Esophagus (tissue), 2 donors: Measurements from ENCODE around the gene GPR176. TPM values are rescaled to one million over a fixed set of nuclear protein-coding genes. Genes with fewer than 3 reads are reported as not detected.

Experiments used
- H3K27ac ChIP-seq, 2 donors: one replicate each; pipeline ENCODE4 v1.5.1; 2013; ENCODE audit warnings: low read depth in 2 of 2, mild to moderate bottlenecking in 2 of 2, inconsistent platforms in 1 of 2, low read length in 1 of 2, moderate library complexity in 1 of 2
- H3K27me3 ChIP-seq, 2 donors: one replicate each; pipeline ENCODE4 v1.6.1; 2013; ENCODE audit warnings: low read length in 2 of 2, control low read depth in 1 of 2, mild to moderate bottlenecking in 1 of 2; ENCODE audit not compliant: insufficient read depth in 2 of 2, control insufficient read depth in 1 of 2
- H3K36me3 ChIP-seq, 2 donors: one replicate each; pipeline ENCODE4 v1.6.1; 2013; ENCODE audit warnings: low read length in 1 of 2; ENCODE audit not compliant: control insufficient read depth in 2 of 2, insufficient read depth in 2 of 2
- H3K4me1 ChIP-seq, 2 donors: one replicate each; pipeline ENCODE4 v1.6.1; 2013; ENCODE audit warnings: low read length in 1 of 2; ENCODE audit not compliant: control insufficient read depth in 2 of 2, insufficient read depth in 2 of 2
- H3K4me3 ChIP-seq, 2 donors: one replicate each; pipeline ENCODE4 v1.5.1; 2013; ENCODE audit warnings: low read length in 2 of 2, mild to moderate bottlenecking in 2 of 2, low read depth in 1 of 2, moderate library complexity in 1 of 2
- H3K9me3 ChIP-seq, 2 donors: one replicate each; pipeline ENCODE4 v1.6.1; 2013; ENCODE audit warnings: mild to moderate bottlenecking in 2 of 2, low read depth in 1 of 2, low read length in 1 of 2, moderate library complexity in 1 of 2; ENCODE audit not compliant: control insufficient read depth in 2 of 2, insufficient read depth in 1 of 2
- WGBS, 2 donors: extraction: QIAGEN DNeasy Blood & Tissue Kit; methylation state at CpG; one replicate each; pipeline ENCODE4 v1.1.7; 2013; 5-methylcytosine and 5-hydroxymethylcytosine counted together
- polyA plus RNA-seq, 2 donors: library from polyadenylated mRNA; stranded (reverse); fragments of 200-250 nt; gene quantifications; one replicate each; pipeline ENCODE4 v1.2.3, GENCODE V29; 2013
- donor health status: healthy with polysubstance abuse.
- donor health status: Bipolar disorder and iron deficiency.

The GPR176 gene
- polyA plus RNA-seq, 2 donors: 0.22 to 0.42 TPM

GRCh38 chr15:39937696-39938095 is 17.6 kb upstream of the GPR176 start:
- Histone ChIP-seq H3K4me1 (peaks cover 0 to 3% of the 10 kb centered on the region in 2 donors), H3K4me3 (no peak overlapping the region), H3K27ac (no peak overlapping the region)

GRCh38 chr15:39936681-39937080 is 16.6 kb upstream of the GPR176 start:
- Histone ChIP-seq H3K36me3 (peaks cover 4% of the 10 kb centered on the region in 2 donors), H3K27me3 (no peaks in the 10 kb centered on the region), H3K27ac (no peak overlapping the region), H3K4me1 (peaks cover 0 to 3% of the 10 kb centered on the region in 2 donors), H3K4me3 (no peak overlapping the region), H3K9me3 (no peaks in the 10 kb centered on the region)
- WGBS, 2 donors: 74 to 82% methylated on average over 3 of the region's 3 CpGs

More at GRCh38 chr15:39937696-39938095, 17.6 kb upstream of the GPR176 start:
- Histone ChIP-seq H3K36me3 (peaks cover 4% of the 10 kb centered on the region in 2 donors), H3K27me3 (no peaks in the 10 kb centered on the region), H3K9me3 (no peaks in the 10 kb centered on the region)
- 86 to 90% methylated on average over 5 of the region's 5 CpGs for WGBS, 2 donors

- peaks cover 0 to 3% of the 10 kb centered on the region in 2 donors for H3K4me1 ChIP-seq
- 88 to 92% methylated on average over 7 of the region's 7 CpGs for WGBS, 2 donors
- H3K36me3 ChIP-seq: peaks cover 4% of the 10 kb centered on the region in 2 donors
- H3K4me3 ChIP-seq: no peak overlapping the region
- H3K27ac ChIP-seq: no peak overlapping the region
- H3K27me3 ChIP-seq: no peaks in the 10 kb centered on the region
- H3K9me3 ChIP-seq: no peaks in the 10 kb centered on the region
Measured at GRCh38 chr15:39936187-39936586, 16.1 kb upstream of the GPR176 start.

GRCh38 chr15:39935241-39935640 is 15.2 kb upstream of the GPR176 start:
- Histone ChIP-seq H3K36me3 (peaks cover 4% of the 10 kb centered on the region in 2 donors), H3K4me1 (peaks cover 0 to 3% of the 10 kb centered on the region in 2 donors), H3K4me3 (no peak overlapping the region), H3K27ac (no peak overlapping the region), H3K27me3 (no peaks in the 10 kb centered on the region), H3K9me3 (no peaks in the 10 kb centered on the region)
- 88 to 92% methylated on average over 4 of the region's 4 CpGs for WGBS, 2 donors

GRCh38 chr15:39934397-39935071 is 14.5 kb upstream of the GPR176 start:
- Histone ChIP-seq H3K27ac (peak overlapping the region; percentile 73 to 83), H3K36me3 (no peaks in the 10 kb centered on the region), H3K4me1 (peaks cover 0 to 3% of the 10 kb centered on the region in 2 donors), H3K9me3 (no peaks in the 10 kb centered on the region), H3K27me3 (no peaks in the 10 kb centered on the region), H3K4me3 (peak overlapping the region; percentile 78)
- 15 to 16% methylated on average over 13 of the region's 13 CpGs for WGBS, 2 donors

- H3K27ac ChIP-seq: no peak overlapping the region
- H3K9me3 ChIP-seq: no peaks in the 10 kb centered on the region
- no peak overlapping the region for H3K4me3 ChIP-seq
- no peaks in the 10 kb centered on the region for H3K27me3 ChIP-seq
- no peaks in the 10 kb centered on the region for H3K36me3 ChIP-seq
- H3K4me1 ChIP-seq: peaks cover 0 to 3% of the 10 kb centered on the region in 2 donors
- WGBS, 2 donors: 74 to 80% methylated on average over 3 of the region's 3 CpGs
Measured at GRCh38 chr15:39931615-39932014, 11.5 kb upstream of the GPR176 start.

- WGBS, 2 donors: 89 to 94% methylated on average over 5 of the region's 5 CpGs
- Histone ChIP-seq H3K27me3 (no peaks in the 10 kb centered on the region), H3K27ac (no peak overlapping the region), H3K9me3 (no peaks in the 10 kb centered on the region), H3K4me3 (no peak overlapping the region), H3K36me3 (no peaks in the 10 kb centered on the region), H3K4me1 (no peaks in the 10 kb centered on the region)
Measured at GRCh38 chr15:39926526-39926925, 6.5 kb upstream of the GPR176 start.

GRCh38 chr15:39925112-39925842 is 5.2 kb upstream of the GPR176 start:
- WGBS, 2 donors: 72 to 75% methylated on average over 5 of the region's 5 CpGs
- no peaks in the 10 kb centered on the region for H3K36me3 ChIP-seq
- no peaks in the 10 kb centered on the region for H3K27me3 ChIP-seq
- peaks cover 0 to 3% of the 10 kb centered on the region in 2 donors for H3K4me1 ChIP-seq
- no peak overlapping the region for H3K27ac ChIP-seq
- no peak overlapping the region for H3K4me3 ChIP-seq
- no peaks in the 10 kb centered on the region for H3K9me3 ChIP-seq

GRCh38 chr15:39924437-39924836 is 4.4 kb upstream of the GPR176 start:
- 55 to 73% methylated on average over 3 of the region's 3 CpGs for WGBS, 2 donors
- Histone ChIP-seq H3K4me1 (peaks cover 0 to 10% of the 10 kb centered on the region in 2 donors), H3K4me3 (no peak overlapping the region)

More at GRCh38 chr15:39924437-39924836, 4.4 kb upstream of the GPR176 start:
- Histone ChIP-seq H3K27me3 (peaks cover 0 to 3% of the 10 kb centered on the region in 2 donors), H3K36me3 (no peaks in the 10 kb centered on the region), H3K27ac (no peak overlapping the region), H3K9me3 (no peaks in the 10 kb centered on the region)
